Heart left ventricle (tissue), 13 donors: ENCODE data around the gene TULP4.

Experiments
- CTCF ChIP-seq, 12 donors: fragments of 200-600 bp; sonication (generic) in 4 of 12; IDR thresholded peaks; one replicate each; pipeline versions ENCODE4 v1.5.0 to v1.8.0; 2018 to 2022; ENCODE audit warnings: antibody characterized with exemption in 12 of 12, mild to moderate bottlenecking in 5 of 12
- POLR2A ChIP-seq, 2 donors: fragments of 450-650 bp; IDR thresholded peaks; one replicate each; pipeline ENCODE4 v1.6.1; 2017; ENCODE audit warnings: antibody characterized with exemption in 2 of 2, mild to moderate bottlenecking in 2 of 2, moderate library complexity in 2 of 2
- donor health status: ischemic (EF 13 %, LVEDD 7.1; RV severe dilation, severe dysfunction).
- donor health status: DM: no; HTN: yes; CAD: no.
- donor health status: DM: no; HTN: no; CAD: no.
- donor health status: ischemic (EF 25% LVEDD 6.9; RV normal size, moderate dysfunction).
- donor health status: ischemic (EF 25% LVEDD 5.7; RV mildly dilated, moderate dysfunction).
- donor health status: ischemic (EF 35%, LVEDD 5.7; RV mildly dilated, moderate dysfunction).
- donor health status: nonischemic (EF 11% LVEDD 7.7; RV severe dilation, severe dysfunction).
- donor health status: DM: yes; HTN: yes; CAD: no.
- donor health status: PGD.
- donor health status: ischemic (EF 29% LVEDD 5.4; RV normal size, mild dysfunction).
- donor health status: nonischemic (EF 23%, LVEDD 6.1; RV moderate dilation, normal function).

- TF ChIP-seq CTCF (IDR thresholded peaks at IDR 0.05) (no peak), POLR2A (IDR thresholded peaks at IDR 0.05) (no peak)
Measured at GRCh38 chr6:158467923-158468322, 155.7 kb downstream of the TULP4 start.
